ENCODE measurements around the gene TMEM41A. TPM values are rescaled to one million over a fixed set of nuclear protein-coding genes. Genes with fewer than 3 reads are reported as not detected.

Gene TMEM41A
- total and polyA plus RNA-seq, 8 donors = 4.6 to 10.6 (median 6.5) TPM

- Histone ChIP-seq H3K9me3 (no peaks in the 10 kb centered on the region), H3K27ac (no peak overlapping the region), H3K4me3 (no peak overlapping the region), H3K4me1 (no peaks in the 10 kb centered on the region), H3K27me3 (no peaks in the 10 kb centered on the region), H3K36me3 (no peaks in the 10 kb centered on the region)
- intact Hi-C loops (cut with DNase I) = no loop called here
- no peak for ATAC-seq
- TF ChIP-seq, protein P1, sequence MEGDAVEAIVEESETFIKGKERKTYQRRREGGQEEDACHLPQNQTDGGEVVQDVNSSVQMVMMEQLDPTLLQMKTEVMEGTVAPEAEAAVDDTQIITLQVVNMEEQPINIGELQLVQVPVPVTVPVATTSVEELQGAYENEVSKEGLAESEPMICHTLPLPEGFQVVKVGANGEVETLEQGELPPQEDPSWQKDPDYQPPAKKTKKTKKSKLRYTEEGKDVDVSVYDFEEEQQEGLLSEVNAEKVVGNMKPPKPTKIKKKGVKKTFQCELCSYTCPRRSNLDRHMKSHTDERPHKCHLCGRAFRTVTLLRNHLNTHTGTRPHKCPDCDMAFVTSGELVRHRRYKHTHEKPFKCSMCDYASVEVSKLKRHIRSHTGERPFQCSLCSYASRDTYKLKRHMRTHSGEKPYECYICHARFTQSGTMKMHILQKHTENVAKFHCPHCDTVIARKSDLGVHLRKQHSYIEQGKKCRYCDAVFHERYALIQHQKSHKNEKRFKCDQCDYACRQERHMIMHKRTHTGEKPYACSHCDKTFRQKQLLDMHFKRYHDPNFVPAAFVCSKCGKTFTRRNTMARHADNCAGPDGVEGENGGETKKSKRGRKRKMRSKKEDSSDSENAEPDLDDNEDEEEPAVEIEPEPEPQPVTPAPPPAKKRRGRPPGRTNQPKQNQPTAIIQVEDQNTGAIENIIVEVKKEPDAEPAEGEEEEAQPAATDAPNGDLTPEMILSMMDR (IDR thresholded peaks at IDR 0.05) = no peak
- peak in 1 of 6 donors; percentile 54 for DNase-seq
- no peak for FAIRE-seq
- 29 to 41% methylated on average over 3 of the region's 3 CpGs for WGBS, 2 donors
Measured at GRCh38 chr3:185502987-185503386, 4.2 kb upstream of the TMEM41A start.

GRCh38 chr3:185490241-185490640 lies 8.6 kb downstream of the TMEM41A start:
- intact Hi-C loops (cut with DNase I) = no loop called here
- H3K36me3 ChIP-seq = peaks cover 0 to 19% (median 6%) of the 10 kb centered on the region in 3 donors

GRCh38 chr3:185489462-185489861 lies 9.4 kb downstream of the TMEM41A start:
- 30 to 33% methylated on average over 3 of the region's 3 CpGs for WGBS, 2 donors
- H3K36me3 ChIP-seq = peaks cover 0 to 19% (median 4%) of the 10 kb centered on the region in 3 donors
- peak; percentile 28 to 67 (median 48) for ATAC-seq
- peaks cover 0 to 4% (median 0%) of the 10 kb centered on the region in 3 donors for H3K4me1 ChIP-seq
- intact Hi-C loops (cut with DNase I) = no loop called here
- DNase-seq = no peak
- H3K27me3 ChIP-seq = no peaks in the 10 kb centered on the region
- H3K4me3 ChIP-seq = no peak overlapping the region
- no peak overlapping the region for H3K27ac ChIP-seq
- no peak for FAIRE-seq
- H3K9me3 ChIP-seq = no peaks in the 10 kb centered on the region
- TF ChIP-seq, protein P1 (IDR thresholded peaks at IDR 0.05) = no peak

More at GRCh38 chr3:185490241-185490640, 8.6 kb downstream of the TMEM41A start:
- Histone ChIP-seq H3K27me3 (no peaks in the 10 kb centered on the region), H3K4me3 (no peak overlapping the region), H3K9me3 (no peaks in the 10 kb centered on the region), H3K4me1 (peaks cover 0 to 4% (median 0%) of the 10 kb centered on the region in 3 donors), H3K27ac (no peak overlapping the region)
- FAIRE-seq (no peak), ATAC-seq (no peak), DNase-seq (no peak)
- TF ChIP-seq, protein P1 (IDR thresholded peaks at IDR 0.05) = no peak
- 86 to 90% methylated on average over 4 of the region's 4 CpGs for WGBS, 2 donors

GRCh38 chr3:185488465-185488864 lies 10.4 kb downstream of the TMEM41A start:
- H3K4me1 ChIP-seq = peaks cover 0 to 4% (median 0%) of the 10 kb centered on the region in 3 donors
- H3K4me3 ChIP-seq = no peak overlapping the region
- TF ChIP-seq, protein P1 (IDR thresholded peaks at IDR 0.05) = no peak
- H3K36me3 ChIP-seq = peaks cover 0 to 9% (median 0%) of the 10 kb centered on the region in 3 donors
- intact Hi-C loops (cut with DNase I) = no loop called here
- H3K27me3 ChIP-seq = no peaks in the 10 kb centered on the region
- no peak overlapping the region for H3K27ac ChIP-seq
- WGBS, 2 donors = 91 to 93% methylated on average over 5 of the region's 5 CpGs
- peak in 1 of 6 donors; percentile 48 for DNase-seq
- ATAC-seq = peak in 2 of 4 donors; percentile 12 to 20
- FAIRE-seq = no peak
- H3K9me3 ChIP-seq = no peaks in the 10 kb centered on the region

DNA sequence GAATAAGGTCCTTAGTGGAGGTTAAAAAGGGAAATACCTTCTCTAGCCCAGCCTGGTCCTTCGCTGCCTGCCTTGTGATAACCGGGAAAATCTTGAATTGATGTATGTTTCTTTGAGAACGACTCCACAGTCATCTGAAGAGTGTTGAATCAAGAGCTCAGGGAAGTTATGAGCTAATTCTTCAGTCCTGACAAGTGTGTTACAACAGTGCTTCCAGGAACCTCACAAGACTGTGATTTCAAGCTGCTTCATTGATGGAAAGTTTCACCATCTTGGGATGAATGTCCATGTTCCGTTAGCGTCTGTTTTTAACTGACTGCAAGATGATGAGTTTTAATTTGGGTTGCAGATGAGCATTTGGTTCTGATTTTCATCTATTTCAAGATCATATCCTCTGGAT lies 12.4 kb downstream of the TMEM41A start:
- H3K27ac ChIP-seq = no peak overlapping the region
- ATAC-seq = no peak
- 93 to 94% methylated on average over 5 of the region's 5 CpGs for WGBS, 2 donors
- peaks cover 0 to 4% (median 0%) of the 10 kb centered on the region in 3 donors for H3K4me1 ChIP-seq
- H3K9me3 ChIP-seq = no peaks in the 10 kb centered on the region
- no peak for FAIRE-seq
- TF ChIP-seq, protein P1 (IDR thresholded peaks at IDR 0.05) = no peak
- no peaks in the 10 kb centered on the region for H3K27me3 ChIP-seq
- peaks cover 0 to 14% (median under 1%) of the 10 kb centered on the region in 3 donors for H3K36me3 ChIP-seq
- intact Hi-C loops (cut with DNase I) = no loop called here
- no peak overlapping the region for H3K4me3 ChIP-seq
- DNase-seq = no peak

All from pancreas (tissue), 10 donors.